KBM-7 (cell line): Measurements from ENCODE around the gene CIROP.

Source experiments
- DNase-seq: peaks from one replicate; pipeline ENCODE4 v3.0.0-alpha.2; 2015
- in situ Hi-C: fragments of 300-500 bp; cut with MboI; formaldehyde crosslinking; loops from 2 replicates; pipeline ENCODE4 v1.14.3; 2020; ENCODE audit warnings: low sequenced_read_pairs, low pct_unique_long_range_greater_than_20kb, mixed read lengths

Gene CIROP

DNA sequence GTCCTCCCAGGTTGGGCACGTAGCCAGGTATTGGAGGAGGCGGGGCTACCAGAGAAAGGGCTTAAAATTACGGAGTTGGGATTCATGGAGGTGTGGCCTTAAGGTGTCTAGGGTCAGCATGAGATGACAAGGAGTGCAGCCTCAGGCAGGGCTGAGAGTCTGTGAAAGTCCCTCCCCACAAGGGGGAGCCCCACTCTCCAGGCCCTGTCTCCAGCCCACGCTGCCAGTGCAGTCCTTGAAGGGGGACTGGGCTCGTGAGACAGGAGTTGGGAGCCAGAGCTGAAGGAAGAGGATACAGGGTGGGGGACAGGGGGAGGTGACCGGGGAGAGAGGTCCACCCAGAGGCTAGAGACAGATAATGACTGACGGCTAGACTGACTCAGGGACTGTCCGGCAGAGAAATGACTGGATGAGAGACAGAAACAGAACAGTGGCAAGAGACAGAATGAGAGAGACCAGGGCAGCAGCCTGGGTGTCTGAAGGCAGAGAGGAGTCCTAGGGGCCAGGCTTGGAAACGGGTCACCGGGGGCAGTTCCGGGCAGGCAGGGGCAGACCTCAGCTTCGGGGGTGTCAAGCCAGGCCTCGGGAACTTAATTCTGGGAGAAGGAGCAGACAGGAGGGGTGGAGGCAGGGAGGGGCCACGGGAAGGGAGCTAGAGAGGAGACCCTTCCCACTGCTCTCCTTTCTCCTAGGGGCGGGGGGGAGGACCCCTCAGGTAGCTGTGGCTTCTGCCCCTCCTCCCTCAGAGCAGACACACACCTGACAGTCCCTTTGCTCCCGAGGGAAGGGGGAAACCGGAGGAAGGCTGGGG lies 48.4 kb downstream of the CIROP start:
- peak; percentile 88 for DNase-seq
- in situ Hi-C loops: no loop called here

DNA sequence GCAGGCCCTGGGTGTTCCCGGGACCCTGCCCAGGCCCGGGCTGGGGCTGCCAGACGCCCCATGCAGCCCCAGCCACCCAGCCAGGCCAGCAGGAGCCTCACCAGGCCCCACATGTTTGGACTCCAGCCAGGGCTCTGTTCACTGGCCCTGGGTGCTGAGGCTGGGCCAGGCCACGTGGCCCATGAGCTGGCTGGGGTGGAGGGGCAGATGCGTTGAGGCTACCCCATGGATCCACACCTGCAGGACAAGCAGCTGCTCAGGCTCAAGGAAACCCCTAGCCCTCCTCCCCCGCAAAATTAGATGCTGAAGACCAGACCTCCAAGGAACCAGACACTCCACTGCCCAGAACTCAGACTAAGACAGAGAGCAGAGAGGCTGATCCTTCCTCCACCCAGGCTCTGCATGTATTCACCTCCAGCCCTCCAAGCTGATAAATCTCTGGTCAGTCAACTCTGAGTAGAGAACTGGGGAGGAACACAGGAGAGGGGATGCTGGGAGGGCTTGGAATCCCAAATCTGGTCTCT lies 49.1 kb downstream of the CIROP start:
- in situ Hi-C loops: no loop called here
- no peak for DNase-seq

DNA sequence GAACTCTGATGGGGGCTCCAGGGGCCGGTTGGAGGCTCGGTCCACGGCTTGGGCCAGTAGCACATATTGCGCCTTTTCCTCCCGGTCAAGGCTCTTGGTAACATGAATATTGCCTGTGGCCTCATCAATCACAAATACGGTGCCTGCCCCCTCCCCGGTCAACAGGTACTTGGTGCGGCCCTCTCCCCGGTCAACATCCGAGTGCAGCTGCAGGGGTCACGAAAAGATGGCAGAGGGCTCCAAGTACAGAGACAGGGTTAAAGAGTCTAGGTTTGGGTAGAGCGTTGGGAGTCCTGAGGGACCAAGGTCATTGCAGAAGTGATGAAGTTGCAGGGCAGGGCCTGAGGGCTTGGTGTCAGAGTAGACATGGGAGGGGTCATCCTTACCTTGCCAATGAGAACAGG lies 49.6 kb downstream of the CIROP start:
- in situ Hi-C loops: no loop called here
- DNase-seq: no peak

DNA sequence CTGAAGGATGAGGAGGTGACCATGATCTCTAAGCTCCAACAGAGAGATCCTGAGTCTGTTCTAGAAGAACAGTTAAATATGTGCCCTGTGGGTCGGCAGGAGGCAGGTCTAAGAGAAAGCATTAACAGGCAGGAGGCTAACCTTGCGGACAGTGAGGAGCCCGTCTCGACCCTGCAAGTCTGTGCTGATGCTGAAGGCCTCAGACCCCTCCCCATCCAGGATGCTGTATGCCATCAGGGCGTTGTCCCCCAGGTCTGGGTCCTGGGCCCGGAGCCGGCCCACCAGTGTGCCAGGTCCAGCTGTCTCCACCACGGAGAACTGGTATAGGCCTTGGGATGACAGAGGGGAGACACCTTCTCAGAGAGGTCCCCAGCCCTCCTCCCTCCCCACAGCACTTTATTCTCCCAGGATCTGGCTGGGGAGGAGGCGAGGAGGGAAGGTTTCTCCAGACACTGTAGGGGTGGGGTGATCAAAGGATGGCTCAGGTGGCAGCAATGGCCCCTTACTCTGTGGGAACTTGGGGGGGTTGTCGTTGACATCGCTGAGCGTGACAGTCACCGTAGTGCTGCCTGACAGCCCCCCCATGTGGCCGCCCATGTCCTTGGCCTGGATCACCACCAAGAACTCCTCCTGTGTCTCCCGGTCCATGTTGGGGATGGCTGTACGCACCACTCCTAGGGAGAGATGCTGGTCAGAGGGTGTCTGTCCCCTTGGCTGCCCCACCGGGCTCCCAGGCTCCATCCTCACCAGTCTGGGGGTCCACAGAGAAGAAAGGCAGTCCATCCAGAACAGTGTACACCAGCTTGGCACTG lies 50.6 kb downstream of the CIROP start:
- DNase-seq: no peak
- in situ Hi-C loops: no loop called here

DNA sequence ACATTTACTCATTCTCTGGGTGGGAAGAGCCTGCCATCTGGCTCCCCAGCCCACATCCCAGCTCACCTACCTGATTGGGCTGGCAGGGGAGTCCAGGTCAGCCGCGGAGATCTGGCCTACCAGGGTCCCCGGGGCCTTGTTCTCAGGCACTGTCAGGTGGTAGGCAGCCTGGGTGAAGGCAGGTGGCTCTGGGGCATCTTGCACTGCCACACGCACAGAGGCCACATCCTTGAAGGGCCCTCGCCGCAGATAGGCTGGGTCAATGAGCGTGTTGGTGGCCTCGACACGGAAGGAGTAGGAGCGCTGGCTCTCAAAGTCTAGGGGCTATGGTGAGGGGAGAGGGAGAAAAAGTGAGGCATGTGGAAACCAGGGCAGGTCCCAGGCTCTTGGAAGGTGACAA lies 51.4 kb downstream of the CIROP start:
- DNase-seq: no peak
- in situ Hi-C loops: no loop called here

DNA sequence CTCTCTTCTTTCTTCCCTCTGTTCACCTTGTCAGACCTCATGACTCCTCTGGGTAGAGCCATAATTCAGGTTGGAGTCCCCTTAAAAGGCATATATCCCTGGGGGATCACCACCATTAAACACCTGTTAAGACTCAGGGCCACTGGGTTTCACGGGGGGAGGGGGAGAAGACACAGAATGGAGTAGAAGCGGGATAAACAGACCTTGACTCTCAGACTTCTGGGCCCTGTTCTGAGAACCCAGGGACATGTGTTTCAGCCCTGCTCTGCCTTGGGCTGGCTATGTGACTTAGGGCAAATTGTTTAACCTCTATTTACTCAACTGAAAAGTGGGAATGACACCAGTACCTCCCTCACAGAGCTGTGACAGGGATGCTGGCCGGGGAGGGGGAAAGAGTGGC lies 52.1 kb downstream of the CIROP start:
- no peak for DNase-seq
- in situ Hi-C loops: no loop called here

DNA sequence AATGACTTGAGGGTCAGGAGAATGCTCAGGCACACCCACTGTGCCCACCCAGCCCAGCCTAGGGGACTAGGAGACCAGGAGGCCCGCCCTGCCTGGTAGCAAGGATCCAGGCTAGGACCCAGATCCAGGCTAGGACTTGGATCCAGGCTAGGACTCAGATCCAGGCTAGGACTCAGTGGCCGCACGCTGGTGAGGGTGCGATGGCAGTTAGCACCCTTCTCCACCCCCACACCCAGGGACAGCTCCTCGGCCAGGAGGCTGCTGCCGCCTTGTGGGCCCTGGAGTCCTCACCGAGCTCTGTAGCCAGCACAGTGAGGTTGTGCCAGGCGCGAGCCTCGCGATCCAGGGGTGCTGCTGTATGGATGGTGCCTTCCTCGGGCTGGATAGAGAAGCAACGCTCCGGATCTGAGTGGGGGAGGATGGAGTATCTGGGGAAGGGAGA lies 52.6 kb downstream of the CIROP start:
- in situ Hi-C loops: no loop called here

DNA sequence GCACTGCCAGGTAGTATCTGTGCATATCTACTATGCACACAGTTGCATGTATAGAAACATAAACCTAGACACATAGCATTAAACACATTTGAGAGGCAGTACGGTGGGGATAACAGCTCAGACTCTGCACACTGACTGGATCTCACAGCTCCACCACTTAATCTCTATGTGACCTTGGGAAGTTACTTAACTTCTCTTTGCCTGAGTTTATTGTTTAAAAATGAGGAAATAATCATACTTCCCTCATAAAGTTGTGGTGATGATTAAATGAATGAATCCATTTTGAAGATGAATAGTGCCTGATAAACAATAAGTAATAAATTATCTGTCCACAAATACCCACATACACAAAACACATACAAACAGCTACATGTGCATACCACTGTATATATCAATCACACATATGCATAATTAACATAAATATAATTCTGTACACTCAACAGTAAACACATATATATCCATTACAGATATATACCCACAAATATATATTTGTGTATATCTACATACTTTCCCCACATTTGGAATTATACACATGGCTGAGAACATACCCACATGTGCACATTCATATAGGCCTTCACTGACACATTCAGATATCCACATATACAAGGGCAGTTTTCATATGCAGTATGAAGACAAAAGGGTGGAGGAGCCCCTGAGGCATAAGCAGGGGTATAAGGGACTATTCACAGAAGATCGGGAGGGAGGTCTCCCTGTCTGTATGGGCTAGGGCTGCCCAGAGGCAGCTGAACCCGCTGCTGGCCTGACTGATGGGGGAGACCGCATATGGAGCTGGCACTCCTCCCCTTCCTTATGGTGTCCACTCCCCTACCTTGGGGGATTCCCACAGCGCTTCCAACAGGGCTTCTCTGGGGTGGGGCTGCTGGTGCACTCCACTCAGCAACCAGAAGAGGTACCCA lies 53.4 kb downstream of the CIROP start:
- in situ Hi-C loops: no loop called here
- DNase-seq: no peak

More for the DNA sequence above, 52.6 kb downstream of the CIROP start:
- no peak for DNase-seq
